GM12891 (cell line): ENCODE data around the gene SEPTIN7.
A peak's percentile ranks its signal among the peaks of the same experiment; 100 is the strongest.

Source experiments
- PAX5 ChIP-seq: IDR thresholded peaks from 2 replicates; pipeline ENCODE4 v1.6.1; 2011; ENCODE audit warnings: low read length, moderate library complexity, mild to moderate bottlenecking; ENCODE audit not compliant: insufficient read depth, severe bottlenecking
- POLR2AphosphoS5 ChIP-seq: IDR thresholded peaks from 2 replicates; pipeline ENCODE4 v1.6.1; 2011; ENCODE audit warnings: low read depth, low read length, control low read depth
- TAF1 ChIP-seq: IDR thresholded peaks from 2 replicates; pipeline ENCODE4 v1.6.1; 2011; ENCODE audit warnings: low read depth, low read length, control low read depth

DNA sequence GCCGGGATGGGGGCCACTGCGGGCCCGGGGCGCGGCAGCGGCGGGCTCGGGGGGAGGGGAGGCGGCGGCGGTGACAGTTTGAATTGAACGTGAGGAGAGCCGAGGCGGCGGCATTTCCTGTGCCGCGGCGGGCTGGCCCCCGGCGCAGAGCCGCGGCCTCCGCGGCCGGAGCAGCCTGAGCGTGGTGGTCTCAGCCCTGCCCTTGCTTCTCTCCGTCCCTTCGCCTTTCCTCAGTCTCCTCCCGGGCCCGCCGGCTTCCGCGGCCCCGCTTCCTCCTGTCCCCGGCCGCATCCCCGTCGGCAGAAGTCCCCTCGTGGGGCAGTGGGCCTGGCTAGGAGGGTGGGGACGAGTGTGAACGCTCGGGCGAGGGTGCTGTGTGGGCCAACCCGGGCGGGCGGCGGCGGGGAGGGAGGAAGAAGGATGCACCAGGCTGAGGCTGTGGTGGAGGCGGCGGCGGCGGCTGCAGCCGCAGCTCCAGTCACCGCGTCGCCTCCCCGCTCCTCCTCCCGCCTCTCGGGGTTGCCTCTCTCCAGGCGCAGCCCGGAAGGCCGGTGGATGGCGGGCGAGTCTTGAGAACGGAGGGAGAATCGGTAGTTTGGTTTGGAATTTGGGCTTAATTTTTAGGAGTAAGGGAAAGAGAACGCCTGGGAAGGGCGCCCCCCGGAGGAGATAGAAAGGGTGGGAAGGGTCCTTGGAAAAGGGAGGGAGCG, 690 bp downstream of the SEPTIN7 start:
- peak; percentile 77 for TF ChIP-seq POLR2AphosphoS5
- no peak for TF ChIP-seq TAF1
- TF ChIP-seq PAX5, result no peak
